ENCODE measurements around the gene ZCCHC4.

DNA sequence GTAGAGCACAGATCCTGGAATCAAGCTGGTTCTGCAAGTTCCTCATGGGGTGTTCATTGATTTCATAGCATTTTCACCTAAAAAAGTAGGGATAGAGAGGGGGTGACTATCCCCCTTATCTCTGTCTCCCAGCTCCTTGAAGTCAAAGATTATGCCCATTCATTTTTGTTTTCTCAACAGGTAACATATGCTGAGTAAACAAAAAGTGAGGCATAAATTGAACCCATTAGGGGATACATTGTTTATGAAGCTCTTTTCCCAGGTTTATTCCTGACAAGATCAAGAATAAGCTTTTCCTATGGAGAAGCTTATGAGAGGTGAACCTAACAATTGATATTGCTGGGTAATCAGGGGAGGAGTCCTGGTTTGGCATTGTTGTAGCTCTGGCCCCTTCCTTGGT lies 55.3 kb downstream of the ZCCHC4 start:
- TF ChIP-seq, protein P1, sequence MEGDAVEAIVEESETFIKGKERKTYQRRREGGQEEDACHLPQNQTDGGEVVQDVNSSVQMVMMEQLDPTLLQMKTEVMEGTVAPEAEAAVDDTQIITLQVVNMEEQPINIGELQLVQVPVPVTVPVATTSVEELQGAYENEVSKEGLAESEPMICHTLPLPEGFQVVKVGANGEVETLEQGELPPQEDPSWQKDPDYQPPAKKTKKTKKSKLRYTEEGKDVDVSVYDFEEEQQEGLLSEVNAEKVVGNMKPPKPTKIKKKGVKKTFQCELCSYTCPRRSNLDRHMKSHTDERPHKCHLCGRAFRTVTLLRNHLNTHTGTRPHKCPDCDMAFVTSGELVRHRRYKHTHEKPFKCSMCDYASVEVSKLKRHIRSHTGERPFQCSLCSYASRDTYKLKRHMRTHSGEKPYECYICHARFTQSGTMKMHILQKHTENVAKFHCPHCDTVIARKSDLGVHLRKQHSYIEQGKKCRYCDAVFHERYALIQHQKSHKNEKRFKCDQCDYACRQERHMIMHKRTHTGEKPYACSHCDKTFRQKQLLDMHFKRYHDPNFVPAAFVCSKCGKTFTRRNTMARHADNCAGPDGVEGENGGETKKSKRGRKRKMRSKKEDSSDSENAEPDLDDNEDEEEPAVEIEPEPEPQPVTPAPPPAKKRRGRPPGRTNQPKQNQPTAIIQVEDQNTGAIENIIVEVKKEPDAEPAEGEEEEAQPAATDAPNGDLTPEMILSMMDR (IDR thresholded peaks at IDR 0.05): no peak
- no peak for TF ChIP-seq POLR2A (IDR thresholded peaks at IDR 0.05)
